ENCODE data around the gene DOCK1.

Gene DOCK1

DNA sequence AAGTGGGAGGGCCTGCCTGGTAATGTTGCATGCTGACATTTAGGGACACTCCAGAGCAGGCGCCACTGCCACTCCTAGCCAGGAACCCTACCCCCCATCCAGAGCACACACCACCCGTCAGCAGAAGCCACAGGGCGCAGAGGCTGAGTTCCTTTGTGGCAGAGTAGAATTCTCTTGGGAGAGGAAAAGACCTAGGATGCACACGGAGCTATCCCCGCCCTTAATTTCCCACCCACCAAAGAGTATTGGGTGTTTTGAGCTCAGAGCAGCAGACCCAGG is 291.9 kb downstream of the DOCK1 start:
- Mint-ChIP-seq H3K9me3 (no peaks in the 10 kb centered on the region), H3K27ac (no peak overlapping the region), H3K4me1 (no peaks in the 10 kb centered on the region), H3K27me3 (peaks cover 28% of the 10 kb centered on the region), H3K4me3 (no peak overlapping the region), H3K36me3 (no peaks in the 10 kb centered on the region)

DNA sequence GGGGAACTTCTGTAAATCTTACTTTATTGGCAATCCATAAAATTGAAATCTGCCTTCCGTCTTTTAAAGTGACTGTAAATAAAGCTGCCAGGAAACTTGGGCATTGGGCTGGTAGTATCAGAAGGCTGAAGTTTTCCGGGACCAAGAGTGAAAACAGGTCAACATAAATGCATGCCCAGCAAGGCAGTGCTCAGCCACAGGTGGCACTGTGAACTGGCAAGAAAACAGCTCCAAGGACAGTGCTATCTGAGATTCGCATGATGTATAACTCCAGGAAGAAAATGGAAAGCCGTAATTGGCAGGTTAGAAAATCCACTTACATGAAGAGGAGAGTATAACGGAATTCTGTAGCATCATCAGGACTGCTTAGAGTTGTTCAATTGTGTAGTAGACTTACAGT is 293.1 kb downstream of the DOCK1 start:
- no peaks in the 10 kb centered on the region for H3K36me3 Mint-ChIP-seq
- no peak overlapping the region for H3K27ac Mint-ChIP-seq
- H3K4me3 Mint-ChIP-seq: no peak overlapping the region
- no peaks in the 10 kb centered on the region for H3K4me1 Mint-ChIP-seq
- H3K27me3 Mint-ChIP-seq: peaks cover 24% of the 10 kb centered on the region
- H3K9me3 Mint-ChIP-seq: no peaks in the 10 kb centered on the region

DNA sequence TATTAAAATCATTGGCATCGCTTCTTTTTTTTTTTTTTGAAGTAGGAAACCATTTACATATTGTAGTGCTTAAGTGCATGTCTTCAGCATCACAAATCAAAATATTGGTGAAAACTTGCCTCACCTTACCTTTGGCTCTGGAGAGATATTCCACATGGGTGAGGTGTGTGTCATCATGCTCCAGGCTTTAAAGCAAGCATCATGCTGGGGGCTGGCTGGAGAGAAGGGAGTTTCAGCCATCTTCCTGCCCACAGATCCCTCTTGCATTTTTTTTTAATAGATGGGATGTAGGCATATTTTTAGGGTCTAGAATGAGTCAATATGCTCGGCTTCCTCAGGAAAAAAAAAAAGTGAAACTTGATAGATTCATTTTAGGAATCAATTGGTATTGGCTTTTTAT is 293.5 kb downstream of the DOCK1 start:
- Mint-ChIP-seq H3K4me1 (no peaks in the 10 kb centered on the region), H3K4me3 (no peak overlapping the region), H3K27ac (no peak overlapping the region), H3K27me3 (peaks cover 21% of the 10 kb centered on the region), H3K9me3 (no peaks in the 10 kb centered on the region), H3K36me3 (no peaks in the 10 kb centered on the region)

DNA sequence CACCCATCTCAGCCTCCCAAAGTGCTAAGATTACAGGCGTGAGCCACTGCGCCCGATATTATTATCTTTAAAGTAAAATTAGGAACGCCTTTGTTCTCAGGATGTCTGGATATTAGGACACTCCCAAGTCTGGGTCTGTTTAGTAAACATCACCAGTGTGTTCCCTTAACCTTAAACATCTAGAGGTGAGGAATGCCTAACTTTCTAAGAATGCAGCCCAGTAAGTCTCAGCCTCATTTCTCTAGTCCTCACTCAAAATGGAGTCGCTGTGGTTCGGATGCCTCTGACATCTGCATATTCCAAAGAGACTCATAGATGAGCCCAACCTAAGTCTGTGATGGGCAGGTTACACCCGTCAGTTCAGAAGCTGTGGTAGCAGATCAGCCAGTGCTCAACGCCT is 295.4 kb downstream of the DOCK1 start:
- H3K4me3 Mint-ChIP-seq: no peak overlapping the region
- no peaks in the 10 kb centered on the region for H3K4me1 Mint-ChIP-seq

DNA sequence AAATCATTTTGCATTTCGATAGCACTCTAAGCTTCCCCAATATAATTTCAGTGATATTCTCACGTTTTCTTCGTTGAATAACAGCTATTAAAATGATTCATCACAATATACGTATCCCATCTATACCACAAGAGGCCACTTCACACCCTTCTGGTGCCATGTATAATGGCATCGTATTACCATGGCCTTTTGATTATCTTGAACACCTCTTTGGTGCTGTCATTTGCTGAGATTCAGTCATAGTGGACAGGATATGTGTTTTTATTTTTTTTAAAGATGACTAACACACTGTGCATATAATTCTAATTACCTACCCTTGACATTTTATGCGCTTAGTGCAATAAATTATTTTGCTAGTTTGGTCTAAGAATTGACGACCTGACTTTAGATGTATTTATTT is 297.8 kb downstream of the DOCK1 start:
- H3K36me3 Mint-ChIP-seq: no peaks in the 10 kb centered on the region
- peaks cover 4% of the 10 kb centered on the region for H3K27me3 Mint-ChIP-seq
- H3K4me3 Mint-ChIP-seq: no peak overlapping the region
- H3K9me3 Mint-ChIP-seq: no peaks in the 10 kb centered on the region
- no peak overlapping the region for H3K27ac Mint-ChIP-seq
- H3K4me1 Mint-ChIP-seq: no peaks in the 10 kb centered on the region

More for the DNA sequence above, 295.4 kb downstream of the DOCK1 start:
- H3K9me3 Mint-ChIP-seq: no peaks in the 10 kb centered on the region
- H3K27me3 Mint-ChIP-seq: peaks cover 12% of the 10 kb centered on the region
- H3K36me3 Mint-ChIP-seq: no peaks in the 10 kb centered on the region
- no peak overlapping the region for H3K27ac Mint-ChIP-seq

DNA sequence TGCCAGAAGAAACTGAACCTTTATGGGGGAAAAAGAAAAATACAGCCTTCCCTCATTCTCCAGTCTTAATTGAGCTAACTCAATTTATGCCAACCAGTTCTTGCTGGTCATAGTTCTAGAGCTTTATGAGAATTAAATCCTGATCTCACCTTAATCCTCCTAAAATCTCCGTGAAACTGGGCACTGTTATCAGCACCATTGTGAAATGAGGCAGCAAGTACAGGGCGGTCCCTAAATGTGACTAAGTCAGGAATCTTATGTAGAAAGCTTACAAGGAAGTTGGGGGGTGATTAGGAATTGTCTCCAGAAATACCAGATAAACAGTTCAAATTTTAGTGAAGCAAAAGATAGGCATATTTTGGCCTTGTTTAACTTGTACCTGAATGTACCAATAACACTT is 301.9 kb downstream of the DOCK1 start:
- no peaks in the 10 kb centered on the region for H3K9me3 Mint-ChIP-seq
- no peaks in the 10 kb centered on the region for H3K36me3 Mint-ChIP-seq
- no peaks in the 10 kb centered on the region for H3K27me3 Mint-ChIP-seq
- no peaks in the 10 kb centered on the region for H3K4me1 Mint-ChIP-seq
- no peak overlapping the region for H3K4me3 Mint-ChIP-seq
- no peak overlapping the region for H3K27ac Mint-ChIP-seq

DNA sequence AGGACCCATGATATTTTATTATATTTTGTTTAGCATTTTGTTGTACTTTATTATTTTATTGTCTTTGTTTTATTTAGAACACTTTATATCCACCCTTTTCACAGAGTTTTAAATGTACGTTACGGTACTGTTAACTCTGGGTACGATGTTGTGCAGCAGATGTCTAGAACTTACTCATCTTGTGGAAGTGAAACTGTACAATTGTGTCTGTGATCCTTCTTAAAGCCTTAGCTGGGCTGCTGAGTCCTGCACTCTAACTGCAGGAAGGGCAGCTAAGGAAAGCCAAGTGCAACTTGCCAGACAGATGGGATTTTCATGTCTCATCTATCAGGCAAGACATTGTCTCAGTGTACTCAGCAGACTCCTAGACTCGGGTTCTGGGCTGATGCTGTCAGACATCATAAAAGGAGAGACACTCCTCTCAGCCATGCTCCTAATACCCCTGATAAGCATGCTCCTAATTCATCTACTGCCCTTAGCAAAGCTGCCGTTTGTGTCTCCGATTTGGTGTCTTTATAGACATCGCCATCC is 305.8 kb downstream of the DOCK1 start:
- Mint-ChIP-seq H3K27ac (no peak overlapping the region), H3K4me1 (no peaks in the 10 kb centered on the region), H3K27me3 (no peaks in the 10 kb centered on the region), H3K36me3 (no peaks in the 10 kb centered on the region), H3K9me3 (no peaks in the 10 kb centered on the region), H3K4me3 (no peak overlapping the region)

DNA sequence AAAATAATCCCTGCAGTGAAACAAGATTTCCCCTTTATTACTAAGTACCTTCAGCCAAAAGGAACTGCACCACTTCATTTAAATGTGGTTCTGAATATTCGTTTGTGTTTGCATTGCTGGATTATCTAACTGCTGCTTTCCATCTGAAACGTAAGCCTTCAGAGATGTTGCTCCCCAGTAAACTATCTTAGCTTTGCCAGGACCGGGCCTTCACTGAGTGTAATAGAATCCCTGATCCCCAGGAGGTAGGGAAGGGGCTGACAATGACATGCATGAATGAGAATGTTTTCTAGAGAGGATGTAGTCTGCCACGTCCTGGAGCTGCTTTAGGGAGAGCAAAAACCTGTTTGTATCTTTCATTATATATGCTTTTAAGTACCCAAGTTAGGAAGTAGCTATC is 310.6 kb downstream of the DOCK1 start:
- H3K4me3 Mint-ChIP-seq: no peak overlapping the region
- H3K9me3 Mint-ChIP-seq: no peaks in the 10 kb centered on the region
- peaks cover 2% of the 10 kb centered on the region for H3K36me3 Mint-ChIP-seq
- H3K27me3 Mint-ChIP-seq: peaks cover 5% of the 10 kb centered on the region
- no peak overlapping the region for H3K27ac Mint-ChIP-seq
- no peaks in the 10 kb centered on the region for H3K4me1 Mint-ChIP-seq

DNA sequence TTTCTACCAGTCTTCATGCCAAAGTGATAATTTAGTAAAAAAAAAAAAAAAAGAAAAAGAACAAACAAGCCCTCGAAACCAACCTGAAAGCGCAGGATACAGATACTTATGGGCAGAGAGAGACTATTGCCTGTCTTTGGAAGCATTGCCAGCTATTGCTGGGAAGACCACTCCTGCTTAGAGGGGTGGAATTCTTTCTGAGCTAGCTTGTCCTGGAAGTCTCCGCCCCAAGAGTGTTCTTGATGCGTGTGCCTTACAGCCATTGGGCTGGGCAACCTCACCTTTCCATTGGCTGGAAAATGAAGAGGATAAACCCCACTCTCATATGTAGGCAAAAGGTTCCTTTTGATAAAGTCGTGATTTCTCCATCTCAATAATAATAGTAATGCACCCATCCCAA is 311.0 kb downstream of the DOCK1 start:
- H3K9me3 Mint-ChIP-seq: no peaks in the 10 kb centered on the region
- H3K27ac Mint-ChIP-seq: no peak overlapping the region
- H3K4me1 Mint-ChIP-seq: no peaks in the 10 kb centered on the region
- no peak overlapping the region for H3K4me3 Mint-ChIP-seq
- H3K27me3 Mint-ChIP-seq: peaks cover 6% of the 10 kb centered on the region
- H3K36me3 Mint-ChIP-seq: peaks cover 2% of the 10 kb centered on the region

DNA sequence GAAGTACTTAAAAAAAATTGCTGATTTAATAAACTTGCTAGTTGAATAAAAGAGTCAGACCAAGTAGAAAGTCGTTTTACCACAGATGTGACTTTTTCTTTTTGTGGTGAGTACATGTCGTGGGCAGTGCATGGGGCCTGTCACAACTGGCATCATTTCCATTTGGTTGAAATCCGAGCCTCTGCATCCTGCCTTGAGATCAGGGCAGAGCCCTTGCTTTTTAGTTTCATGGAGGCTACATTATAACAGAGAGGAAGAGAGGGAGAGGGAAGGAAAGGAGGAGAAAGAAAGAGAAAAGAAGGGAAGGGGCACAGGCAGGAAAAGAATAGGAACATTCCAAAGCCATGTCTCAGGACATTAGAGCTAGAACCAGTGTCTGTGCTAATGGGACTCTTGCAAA is 311.6 kb downstream of the DOCK1 start:
- peaks cover 6% of the 10 kb centered on the region for H3K27me3 Mint-ChIP-seq
- H3K27ac Mint-ChIP-seq: no peak overlapping the region
- peaks cover 2% of the 10 kb centered on the region for H3K36me3 Mint-ChIP-seq
- H3K4me1 Mint-ChIP-seq: no peaks in the 10 kb centered on the region
- no peak overlapping the region for H3K4me3 Mint-ChIP-seq
- H3K9me3 Mint-ChIP-seq: no peaks in the 10 kb centered on the region

DNA sequence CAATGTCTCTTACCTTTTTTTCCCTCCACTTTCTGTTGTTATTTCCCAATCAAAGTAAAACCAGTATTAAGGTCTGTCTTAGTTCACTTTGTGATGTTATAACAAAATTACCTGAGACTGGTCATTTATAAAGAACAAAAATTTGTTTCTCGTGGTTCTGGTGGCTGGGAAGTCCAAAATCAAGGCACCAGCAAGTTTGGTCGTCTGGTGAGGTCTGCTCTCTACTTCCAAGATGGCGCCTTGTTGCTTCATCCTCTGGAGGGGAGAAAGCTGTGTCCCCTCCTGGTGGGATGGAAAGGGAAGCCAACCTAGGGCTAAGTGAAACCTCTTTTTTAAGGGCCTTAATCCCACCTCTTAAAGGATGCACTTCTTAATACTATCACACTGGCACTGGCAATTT is 313.4 kb downstream of the DOCK1 start:
- Mint-ChIP-seq H3K4me3 (no peak overlapping the region), H3K36me3 (peaks cover 2% of the 10 kb centered on the region), H3K4me1 (no peaks in the 10 kb centered on the region), H3K9me3 (no peaks in the 10 kb centered on the region), H3K27me3 (peaks cover 10% of the 10 kb centered on the region), H3K27ac (no peak overlapping the region)

DNA sequence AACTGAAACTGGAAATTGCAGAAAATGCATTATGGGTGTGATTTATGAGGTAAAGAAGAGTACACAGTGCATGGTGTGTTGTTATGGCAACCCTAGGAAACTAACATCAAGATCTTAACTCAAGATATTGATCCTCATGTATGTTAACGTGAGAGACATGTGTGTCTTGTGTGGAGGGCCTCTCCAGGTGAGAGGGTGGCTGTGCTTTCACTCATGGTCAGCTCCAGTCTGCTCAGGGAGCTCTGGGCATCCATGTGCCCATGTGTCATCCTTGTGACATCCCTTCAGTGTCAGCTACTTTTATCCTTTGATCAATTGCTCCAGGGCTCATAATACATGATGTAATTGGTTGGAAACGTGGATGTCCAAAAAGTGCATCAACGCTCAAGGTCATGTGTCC is 316.1 kb downstream of the DOCK1 start:
- peaks cover 2% of the 10 kb centered on the region for H3K36me3 Mint-ChIP-seq
- H3K27ac Mint-ChIP-seq: no peak overlapping the region
- no peaks in the 10 kb centered on the region for H3K9me3 Mint-ChIP-seq
- H3K27me3 Mint-ChIP-seq: peaks cover 10% of the 10 kb centered on the region
- no peaks in the 10 kb centered on the region for H3K4me1 Mint-ChIP-seq
- no peak overlapping the region for H3K4me3 Mint-ChIP-seq

DNA sequence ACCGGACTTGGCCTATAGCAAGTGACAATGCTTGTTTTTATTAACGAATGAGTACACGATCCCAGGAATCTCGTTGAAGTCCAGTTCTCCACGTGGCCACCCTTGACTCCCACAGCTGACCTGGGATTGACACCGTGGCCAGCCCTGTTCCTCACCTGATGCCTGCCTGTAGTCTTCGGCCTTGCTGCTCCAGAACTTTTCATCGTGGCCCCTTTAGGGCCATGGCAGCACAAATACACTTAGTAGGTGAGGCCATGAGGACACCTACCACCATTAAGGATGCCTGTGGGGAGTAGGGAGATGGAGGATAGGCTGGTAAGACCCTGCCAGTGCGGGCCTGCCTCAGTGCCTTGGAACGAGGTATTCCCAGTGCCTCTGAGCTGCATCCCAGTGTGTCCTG is 321.8 kb downstream of the DOCK1 start:
- no peak overlapping the region for H3K4me3 Mint-ChIP-seq
- H3K36me3 Mint-ChIP-seq: no peaks in the 10 kb centered on the region
- H3K27me3 Mint-ChIP-seq: peaks cover 5% of the 10 kb centered on the region
- no peaks in the 10 kb centered on the region for H3K9me3 Mint-ChIP-seq
- H3K4me1 Mint-ChIP-seq: no peaks in the 10 kb centered on the region
- H3K27ac Mint-ChIP-seq: no peak overlapping the region

DNA sequence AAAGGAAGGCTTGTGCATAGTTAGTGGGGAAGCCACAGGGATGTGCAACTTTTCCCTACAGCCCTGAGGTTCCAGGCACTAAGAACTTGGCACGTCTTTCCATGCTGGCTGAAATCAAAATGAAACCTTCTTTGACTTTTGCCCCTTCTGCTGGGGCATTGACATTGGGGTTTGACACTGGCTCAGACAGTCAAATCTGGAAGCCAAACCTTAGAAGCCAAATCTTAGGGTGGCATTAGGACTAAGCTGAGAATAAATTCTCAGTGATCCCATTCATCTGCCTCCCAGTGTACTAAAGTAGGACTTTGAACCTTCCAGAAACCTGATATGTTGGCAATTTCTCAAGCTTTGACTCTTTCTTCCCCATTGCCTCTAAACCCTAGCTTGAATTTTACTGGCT is 322.4 kb downstream of the DOCK1 start:
- Mint-ChIP-seq H3K4me3 (no peak overlapping the region), H3K9me3 (no peaks in the 10 kb centered on the region), H3K27ac (no peak overlapping the region), H3K27me3 (peaks cover 1% of the 10 kb centered on the region), H3K36me3 (no peaks in the 10 kb centered on the region), H3K4me1 (no peaks in the 10 kb centered on the region)

DNA sequence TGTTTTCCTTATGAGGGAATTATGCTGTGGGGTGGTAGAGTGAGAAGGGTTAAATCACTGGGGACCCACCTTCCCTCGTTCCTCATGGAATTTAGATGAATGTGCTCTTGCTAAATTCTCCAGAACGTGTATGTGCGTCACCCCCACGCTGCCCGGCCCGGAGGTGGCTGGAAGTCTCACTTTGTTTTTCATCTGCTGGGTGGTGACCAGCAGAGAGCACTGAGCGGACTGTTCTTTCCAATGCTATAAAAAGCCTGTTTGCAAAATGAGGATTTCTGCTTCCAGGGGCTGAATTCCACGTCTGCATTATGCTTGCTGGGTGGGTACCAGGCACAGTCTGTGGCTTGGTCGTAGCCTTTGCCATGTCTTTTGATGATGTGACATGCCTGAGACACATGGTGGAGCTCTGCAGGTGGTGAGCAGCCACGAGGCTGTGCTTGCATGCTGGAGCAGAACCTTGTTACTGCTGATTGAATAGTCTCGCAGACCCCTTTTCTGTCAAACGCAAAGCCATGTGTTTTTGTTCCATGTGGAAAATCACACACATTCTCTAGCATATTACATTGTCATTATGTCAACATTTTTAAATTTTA is 323.1 kb downstream of the DOCK1 start:
- no peaks in the 10 kb centered on the region for H3K4me1 Mint-ChIP-seq
- H3K27me3 Mint-ChIP-seq: peaks cover 1% of the 10 kb centered on the region
- H3K9me3 Mint-ChIP-seq: no peaks in the 10 kb centered on the region
- no peak overlapping the region for H3K4me3 Mint-ChIP-seq
- no peak overlapping the region for H3K27ac Mint-ChIP-seq
- H3K36me3 Mint-ChIP-seq: no peaks in the 10 kb centered on the region

DNA sequence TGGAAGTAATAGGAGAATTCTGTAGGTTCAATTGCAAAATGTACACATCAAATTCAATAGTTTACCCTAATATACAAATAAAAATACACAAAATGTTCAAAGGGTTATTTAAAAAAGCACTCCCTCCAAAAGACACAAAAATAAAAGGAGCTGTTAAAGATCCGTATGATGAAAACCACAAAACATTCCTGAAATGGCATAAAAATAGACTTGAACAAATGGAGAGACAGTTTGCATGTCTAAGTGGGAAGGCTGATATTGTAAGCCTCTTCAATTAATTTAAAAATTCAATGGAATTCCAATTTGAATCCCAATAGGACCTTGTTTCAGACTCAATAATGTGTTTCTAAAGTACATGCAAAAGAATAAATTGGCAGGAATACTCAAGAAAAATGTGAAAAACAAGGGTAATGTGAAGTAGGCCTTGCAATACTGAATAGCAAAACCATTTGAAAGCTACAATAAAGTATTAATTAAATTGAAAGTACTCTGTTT is 329.1 kb downstream of the DOCK1 start:
- H3K4me3 Mint-ChIP-seq: no peak overlapping the region
- H3K27ac Mint-ChIP-seq: no peak overlapping the region
- H3K36me3 Mint-ChIP-seq: no peaks in the 10 kb centered on the region
- no peaks in the 10 kb centered on the region for H3K4me1 Mint-ChIP-seq
- H3K9me3 Mint-ChIP-seq: no peaks in the 10 kb centered on the region
- H3K27me3 Mint-ChIP-seq: peaks cover 1% of the 10 kb centered on the region

DNA sequence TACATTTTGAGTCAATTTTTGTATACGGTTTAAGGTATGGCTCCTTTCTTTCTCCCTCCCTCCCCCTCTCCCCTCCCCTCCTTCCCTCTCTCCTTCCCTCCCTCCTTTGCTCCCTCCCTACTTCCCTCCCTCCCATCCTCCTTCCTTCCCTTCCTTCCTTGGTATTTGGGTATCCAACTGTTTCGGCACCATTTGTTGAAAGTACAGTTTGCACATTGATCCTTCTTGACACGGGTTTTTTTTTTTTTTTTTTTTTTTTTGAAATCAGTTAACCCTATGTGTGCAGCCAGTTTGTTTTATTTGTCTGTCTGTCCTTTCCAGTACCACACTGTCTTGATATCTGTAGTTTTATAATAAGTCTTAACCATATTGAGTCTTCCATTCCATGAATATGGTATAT is 331.0 kb downstream of the DOCK1 start:
- peaks cover 1% of the 10 kb centered on the region for H3K27me3 Mint-ChIP-seq
- no peaks in the 10 kb centered on the region for H3K9me3 Mint-ChIP-seq
- no peak overlapping the region for H3K27ac Mint-ChIP-seq
- no peaks in the 10 kb centered on the region for H3K4me1 Mint-ChIP-seq
- H3K4me3 Mint-ChIP-seq: no peak overlapping the region
- H3K36me3 Mint-ChIP-seq: no peaks in the 10 kb centered on the region
